NCI-H2227 treated with DMSO at 0.1 percent for 48 hours (cell line): Measurements from ENCODE around the gene RNF112.
A peak's percentile ranks its signal among the peaks of the same experiment; 100 is the strongest.

Source experiments
- DNase-seq: peaks from one replicate; lab custom pipeline; 2025; lab: John Stamatoyannopoulos, UW

RNF112 gene

GRCh38 chr17:19410875-19411620 is at the start of gene RNF112:
RNF112 (plus strand) TSS chr17:19411232; CDS start chr17:19411409, 177 bp downstream.
- DNase-seq = peak; percentile 13

GRCh38 chr17:19361326-19361725 is 49.7 kb upstream of the RNF112 start:
- DNase-seq = no peak

GRCh38 chr17:19361944-19362276 is 49.1 kb upstream of the RNF112 start:
- DNase-seq = no peak

GRCh38 chr17:19362277-19363113 is 48.5 kb upstream of the RNF112 start, which contains the start of gene B9D1:
B9D1 (minus strand) TSS chr17:19362723; CDS start chr17:19362569, 154 bp downstream.
- peak; percentile 85 for DNase-seq

GRCh38 chr17:19363114-19363438 is 48.0 kb upstream of the RNF112 start:
- no peak for DNase-seq

- DNase-seq = no peak
Observed at GRCh38 chr17:19363460-19364035, 47.5 kb upstream of the RNF112 start.

- no peak for DNase-seq
Observed at GRCh38 chr17:19364699-19365498, 46.1 kb upstream of the RNF112 start.

GRCh38 chr17:19365499-19365817 is 45.6 kb upstream of the RNF112 start:
- DNase-seq = no peak

- no peak for DNase-seq
Observed at GRCh38 chr17:19365833-19366636, 45.0 kb upstream of the RNF112 start.

GRCh38 chr17:19366637-19366972 is 44.4 kb upstream of the RNF112 start:
- DNase-seq = no peak

- DNase-seq = no peak
Observed at GRCh38 chr17:19368229-19368628, 42.8 kb upstream of the RNF112 start.

- DNase-seq = no peak
Observed at GRCh38 chr17:19369107-19369778, 41.8 kb upstream of the RNF112 start.

GRCh38 chr17:19369846-19370492 is 41.1 kb upstream of the RNF112 start:
- DNase-seq = no peak

- DNase-seq = no peak
Observed at GRCh38 chr17:19370493-19370960, 40.5 kb upstream of the RNF112 start.

- no peak for DNase-seq
Observed at GRCh38 chr17:19371259-19372010, 39.6 kb upstream of the RNF112 start.

- no peak for DNase-seq
Observed at GRCh38 chr17:19372011-19372370, 39.0 kb upstream of the RNF112 start.

GRCh38 chr17:19372439-19372838 is 38.6 kb upstream of the RNF112 start:
- DNase-seq = no peak

- no peak for DNase-seq
Observed at GRCh38 chr17:19372866-19373504, 38.0 kb upstream of the RNF112 start.

- no peak for DNase-seq
Observed at GRCh38 chr17:19374136-19374535, 36.9 kb upstream of the RNF112 start.
